Loucy (cell line): ENCODE data around the gene ZMIZ2.

Experiments used
- CTCF ChIP-seq: fragments of 200-600 bp; sonication (generic); conservative IDR thresholded peaks from 2 replicates; pipeline ENCODE4 v1.5.1; 2014; ENCODE audit warnings: mild to moderate bottlenecking, antibody characterized with exemption, low read length
- EZH2phosphoT487 ChIP-seq: fragments of 200-600 bp; IDR thresholded peaks from 2 replicates; pipeline ENCODE4 v1.6.1; 2018; ENCODE audit warnings: antibody characterized with exemption, mild to moderate bottlenecking, moderate library complexity, borderline replicate concordance

- TF ChIP-seq CTCF (no peak), EZH2phosphoT487 (no peak)
Observed at GRCh38 chr7:44775383-44776107, 26.9 kb downstream of the ZMIZ2 start.
